DMS153 treated with DMSO at 0.1 percent for 48 hours (cell line): ENCODE measurements around the gene SMCO3.

Experiments
- DNase-seq: peaks from one replicate; lab custom pipeline; 2025; ENCODE audit not compliant: unreplicated experiment; lab: John Stamatoyannopoulos, UW

Gene SMCO3

GRCh38 chr12:14828892-14829291 is 14.9 kb upstream of the SMCO3 start:
- no peak for DNase-seq

DNA sequence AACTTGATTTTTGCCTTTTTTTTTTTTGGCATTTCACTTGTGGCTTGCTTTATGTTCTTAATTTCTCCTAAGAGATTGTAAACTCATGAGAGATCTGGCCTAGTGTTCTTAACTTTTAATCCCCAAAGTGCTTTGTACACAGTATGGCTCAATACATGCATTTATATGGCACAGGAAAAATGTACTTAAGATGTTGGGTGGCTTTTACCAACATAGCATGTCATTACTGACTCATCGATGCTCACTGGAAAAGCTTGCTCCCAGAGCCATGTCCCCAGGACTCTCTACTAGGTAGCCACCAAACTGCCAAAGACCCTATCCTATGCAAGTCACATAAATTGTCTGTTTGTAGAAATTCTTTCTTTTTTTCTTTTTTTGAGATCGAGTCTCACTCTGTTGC is 13.1 kb upstream of the SMCO3 start:
- no peak for DNase-seq

GRCh38 chr12:14826491-14826890 is 12.5 kb upstream of the SMCO3 start:
- DNase-seq = no peak

DNA sequence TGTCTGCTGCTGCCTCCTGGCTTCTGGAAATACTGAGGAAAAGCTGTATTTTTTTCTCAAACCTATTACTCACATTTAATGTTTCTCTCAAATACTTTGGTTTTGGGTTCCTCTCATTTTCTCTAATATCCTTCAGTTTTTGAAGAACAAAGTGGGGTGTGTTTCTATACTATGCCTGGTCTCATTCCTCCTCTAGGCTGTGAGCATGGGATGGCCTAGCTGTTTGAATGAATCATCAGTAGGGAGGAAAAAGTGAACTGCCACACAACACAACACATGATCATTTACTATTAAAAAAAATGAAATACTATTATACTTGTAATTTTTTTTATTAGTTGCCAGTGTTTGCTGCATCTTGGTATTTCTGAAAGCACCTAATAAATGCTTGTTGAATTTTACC is 11.3 kb upstream of the SMCO3 start:
- DNase-seq = no peak

GRCh38 chr12:14824012-14824634 is 10.1 kb upstream of the SMCO3 start:
- no peak for DNase-seq

DNA sequence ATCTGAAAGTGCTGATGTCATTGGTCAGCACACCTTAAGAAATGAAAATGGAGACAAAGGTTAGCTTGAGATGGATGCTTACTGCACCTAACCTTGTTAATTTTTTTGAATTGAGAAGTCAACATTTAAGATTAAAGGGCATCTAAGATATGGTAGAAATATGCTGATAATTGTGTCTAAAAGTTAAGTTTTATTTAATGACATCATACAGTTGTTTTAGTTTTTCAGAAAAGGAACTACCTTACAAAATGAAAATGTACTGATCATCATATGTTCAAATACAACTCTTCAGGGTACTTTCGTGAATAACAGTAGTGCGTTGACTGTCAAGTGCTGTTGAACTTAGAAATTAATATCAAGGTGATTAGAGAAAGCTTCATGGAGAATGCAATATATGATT is 2.5 kb downstream of the SMCO3 start:
- DNase-seq = no peak

DNA sequence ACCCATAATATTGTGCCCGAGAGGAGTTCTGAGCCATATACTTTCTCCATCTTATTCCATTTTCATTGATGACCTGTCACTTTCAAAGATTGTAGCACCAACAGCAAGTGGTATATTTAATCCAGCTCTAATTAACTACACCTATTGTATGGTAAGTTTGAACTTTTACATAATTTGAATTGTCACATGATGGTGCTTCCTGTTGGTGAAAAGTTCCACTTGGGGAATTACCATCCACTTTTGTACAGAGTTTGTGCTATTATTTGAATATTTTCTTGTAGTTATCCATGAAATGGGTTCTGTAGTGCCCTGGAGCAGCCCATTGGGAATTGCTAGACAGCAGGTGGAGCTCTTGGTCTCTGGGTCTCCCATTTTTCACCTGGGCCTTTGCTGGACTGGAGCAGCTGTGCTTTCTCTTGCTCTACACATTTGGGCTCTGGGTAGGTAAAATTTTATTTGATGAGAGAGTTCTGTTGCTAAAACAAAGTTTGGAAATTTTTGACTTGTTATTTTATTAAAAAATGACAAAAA is 3.0 kb downstream of the SMCO3 start:
- no peak for DNase-seq

- DNase-seq = no peak
Observed at GRCh38 chr12:14810167-14810952, 3.6 kb downstream of the SMCO3 start.

- no peak for DNase-seq
Observed at GRCh38 chr12:14803830-14804160, 10.2 kb downstream of the SMCO3 start.

DNA sequence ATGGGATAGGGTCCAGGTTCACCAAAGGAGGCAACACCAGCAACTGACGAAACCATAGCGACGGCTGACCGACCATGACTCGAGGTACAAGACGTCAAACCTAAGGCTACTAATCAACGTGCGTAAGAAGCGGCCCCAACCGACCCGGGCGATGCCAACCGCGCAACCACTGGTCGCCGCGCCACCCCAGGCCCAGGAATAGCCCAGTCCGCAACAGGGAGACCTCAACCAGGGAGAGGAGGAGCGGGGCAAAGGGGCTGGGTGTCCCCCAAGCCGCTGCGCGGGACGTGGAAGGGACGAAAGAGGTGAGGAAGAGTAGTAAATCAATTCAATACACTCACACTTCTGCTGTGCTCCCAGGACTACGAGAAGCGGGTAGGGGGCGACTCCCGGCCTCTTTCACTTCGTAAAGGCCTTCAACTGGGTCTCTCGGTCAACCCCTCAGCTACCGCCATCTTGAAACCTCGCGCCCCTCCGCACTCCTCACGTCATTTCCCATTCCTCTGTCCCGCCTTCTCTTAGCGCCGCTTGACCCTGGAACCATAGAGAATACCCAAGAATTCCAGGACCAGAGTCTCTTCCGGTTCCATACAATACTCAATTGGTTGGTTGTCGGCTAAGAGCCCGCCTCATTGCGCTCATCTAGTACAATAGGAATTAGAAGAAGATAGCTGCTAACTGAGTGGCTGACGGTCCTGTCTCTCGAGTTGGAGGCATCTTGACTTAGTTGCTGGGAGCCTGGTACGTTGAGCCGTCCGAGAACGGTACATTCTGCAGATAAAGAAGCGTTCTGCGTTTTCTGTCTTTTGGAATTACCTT is 10.8 kb downstream of the SMCO3 start, which contains the start of the genes C12orf60 and WBP11:
C12orf60 (plus strand) TSS at position 660 of the 819 bp plus-strand sequence. CDS start 19,266 bp downstream, outside the sequence.
WBP11 (minus strand) TSS at position 468 of the 819 bp plus-strand sequence. CDS start 2,095 bp downstream, outside the sequence.
- peak; percentile 98 for DNase-seq

- DNase-seq = no peak
Observed at GRCh38 chr12:14802721-14803010, 11.3 kb downstream of the SMCO3 start.

- no peak for DNase-seq
Observed at GRCh38 chr12:14802247-14802646, 11.7 kb downstream of the SMCO3 start.

- no peak for DNase-seq
Observed at GRCh38 chr12:14795028-14795448, 18.9 kb downstream of the SMCO3 start.

DNA sequence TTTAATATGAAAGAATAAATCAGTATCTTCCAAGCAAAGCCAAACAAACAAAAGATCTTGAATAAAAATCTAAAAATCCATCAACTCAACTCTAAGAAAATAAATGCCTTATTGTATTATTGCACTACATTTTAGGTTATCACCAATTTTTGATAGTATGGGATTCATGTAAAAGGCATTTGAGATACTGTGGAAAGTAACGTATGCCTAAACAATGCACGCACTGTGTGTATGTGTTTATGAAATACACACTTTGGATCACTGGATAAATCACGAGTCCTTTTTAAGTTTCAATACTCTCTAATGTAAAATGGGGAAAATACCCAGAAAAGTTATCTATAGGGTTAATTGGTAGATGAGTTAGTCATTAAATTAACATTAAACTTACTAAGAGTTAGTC is 28.4 kb downstream of the SMCO3 start:
- DNase-seq = no peak

- DNase-seq = no peak
Observed at GRCh38 chr12:14784471-14784870, 29.5 kb downstream of the SMCO3 start.

DNA sequence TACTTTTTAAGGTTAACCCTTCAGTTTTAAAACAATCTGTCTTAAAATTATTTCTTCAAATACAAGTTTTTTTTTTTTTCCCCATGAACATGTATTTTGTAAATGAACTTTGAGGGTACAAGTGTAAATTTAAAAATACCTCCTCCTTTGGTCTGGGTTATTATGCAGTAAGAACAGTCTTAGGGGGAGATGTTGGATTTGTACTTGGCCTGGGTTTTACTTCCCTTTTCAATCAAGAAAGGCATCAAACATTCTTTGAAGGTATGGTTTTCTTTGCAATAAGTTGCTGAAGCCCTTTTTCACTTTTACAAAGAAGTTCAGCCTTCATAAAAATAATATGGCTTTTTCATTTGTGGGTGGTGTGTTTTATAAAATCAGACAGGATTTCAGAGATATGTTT is 31.2 kb downstream of the SMCO3 start:
- DNase-seq = no peak

DNA sequence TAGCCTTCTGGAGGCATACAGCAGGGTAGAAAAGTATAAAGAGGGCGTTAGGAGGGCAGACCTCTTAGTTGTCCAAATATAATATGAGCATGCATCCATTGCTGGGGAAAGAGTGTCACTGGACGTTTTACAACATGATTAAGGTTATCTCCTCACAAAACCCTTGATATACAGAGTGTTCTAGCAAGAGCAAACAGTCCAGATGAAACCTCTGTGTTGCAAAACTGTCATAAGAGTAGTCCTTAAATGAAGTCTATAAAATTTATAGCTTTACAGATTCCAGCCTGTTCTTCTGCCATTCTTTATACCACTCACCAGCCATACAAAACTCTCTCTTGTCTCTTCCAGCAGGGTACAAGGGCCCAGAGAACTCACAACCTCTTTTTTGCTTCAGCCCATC is 32.4 kb downstream of the SMCO3 start:
- no peak for DNase-seq

GRCh38 chr12:14780859-14781258 is 33.1 kb downstream of the SMCO3 start:
- DNase-seq = no peak

DNA sequence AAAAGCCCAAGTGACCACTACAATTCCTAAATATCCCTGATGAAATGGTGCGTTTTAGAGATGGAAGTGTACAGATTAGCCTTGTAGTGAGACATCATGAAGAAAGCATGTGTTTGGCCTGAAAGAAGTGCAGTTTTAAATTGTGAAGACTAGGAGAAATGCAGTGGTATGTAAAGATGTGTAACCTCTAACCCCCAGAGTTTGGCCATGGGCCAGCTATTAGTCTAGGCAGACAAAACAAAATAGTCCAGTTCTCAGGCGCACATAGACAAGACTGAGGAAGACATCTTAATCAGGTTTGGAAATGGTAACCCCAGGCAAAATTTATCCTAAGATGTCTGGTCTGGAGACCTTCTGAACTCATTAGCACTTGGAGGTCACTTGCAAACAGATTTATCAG is 34.1 kb downstream of the SMCO3 start:
- no peak for DNase-seq

DNA sequence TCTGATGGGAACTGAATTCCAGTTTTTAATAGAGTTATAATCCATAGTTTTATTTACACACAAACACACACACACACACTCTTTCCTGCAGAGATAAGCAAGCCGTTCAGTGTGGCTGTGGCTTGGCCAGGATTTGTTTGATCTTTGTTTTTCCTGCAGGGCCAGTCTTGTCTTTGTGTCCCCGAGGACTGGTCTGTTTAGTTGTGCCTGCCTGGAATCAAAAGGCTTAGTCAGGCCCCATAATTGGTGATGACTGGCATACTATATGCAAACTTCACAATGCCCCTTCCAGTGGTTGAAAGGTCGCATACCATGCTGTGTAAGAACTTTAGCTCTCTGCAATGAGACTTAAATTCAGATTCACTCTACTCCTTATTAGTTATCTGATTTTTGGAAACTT is 36.7 kb downstream of the SMCO3 start:
- DNase-seq = peak; percentile 10

GRCh38 chr12:14776236-14776961 is 37.6 kb downstream of the SMCO3 start:
- no peak for DNase-seq
